HG02970 (cell line): ENCODE results near the gene SREBF2.

Experiments
- ATAC-seq: cut with Tn5 transposase; IDR thresholded peaks from one replicate; pipeline ENCODE4 v1.9.1; 2021; ENCODE audit warnings: mild to moderate bottlenecking, moderate library complexity, moderate number of reproducible peaks; ENCODE audit not compliant: unreplicated experiment, low FRiP score

The SREBF2 gene

GRCh38 chr22:41905411-41906202 lies 72.7 kb downstream of the SREBF2 start:
- no peak for ATAC-seq

- no peak for ATAC-seq
Measured at GRCh38 chr22:41906822-41907221, 73.9 kb downstream of the SREBF2 start.

- no peak for ATAC-seq
Measured at GRCh38 chr22:41907436-41908401, 74.8 kb downstream of the SREBF2 start.

GRCh38 chr22:41908411-41909309 lies 75.8 kb downstream of the SREBF2 start:
- ATAC-seq = no peak

- no peak for ATAC-seq
Measured at GRCh38 chr22:41909310-41910049, 76.6 kb downstream of the SREBF2 start.

- no peak for ATAC-seq
Measured at GRCh38 chr22:41910050-41911000, 77.4 kb downstream of the SREBF2 start.

- ATAC-seq = no peak
Measured at GRCh38 chr22:41911001-41911611, 78.2 kb downstream of the SREBF2 start.

- ATAC-seq = no peak
Measured at GRCh38 chr22:41912338-41913039, 79.6 kb downstream of the SREBF2 start.

GRCh38 chr22:41913040-41913719 lies 80.3 kb downstream of the SREBF2 start:
- ATAC-seq = no peak

GRCh38 chr22:41913842-41914534 lies 81.1 kb downstream of the SREBF2 start:
- ATAC-seq = no peak

- no peak for ATAC-seq
Measured at GRCh38 chr22:41914611-41915034, 81.7 kb downstream of the SREBF2 start.

GRCh38 chr22:41915035-41915785 lies 82.3 kb downstream of the SREBF2 start, which contains the start of gene SHISA8:
Gene SHISA8, minus strand, starts transcription at chr22:41915074. Its CDS starts 407 bp downstream, at chr22:41914667.
- ATAC-seq = no peak

GRCh38 chr22:41915786-41916493 lies 83.0 kb downstream of the SREBF2 start:
- no peak for ATAC-seq

- ATAC-seq = no peak
Measured at GRCh38 chr22:41916745-41917358, 83.9 kb downstream of the SREBF2 start.
